ENCODE measurements around the gene PRKCD.

The PRKCD gene

DNA sequence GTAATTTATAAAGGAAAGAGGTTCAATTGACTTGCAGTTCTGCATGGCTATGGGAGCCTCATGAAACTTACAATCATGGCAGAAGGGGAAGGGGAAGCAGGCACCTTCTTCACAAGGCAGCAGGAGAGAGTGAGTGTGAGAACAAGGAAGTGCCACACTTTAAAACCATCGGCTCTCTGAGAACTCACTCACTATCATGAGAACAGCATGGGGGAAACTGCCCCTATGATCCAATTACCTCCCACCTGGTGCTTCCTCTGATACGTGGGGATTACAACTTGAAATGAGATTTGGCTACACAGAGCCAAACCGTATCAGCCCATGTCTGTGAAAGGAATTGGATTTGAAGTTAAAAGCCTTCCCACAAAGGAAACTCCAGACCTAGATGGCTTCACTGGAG lies 55.7 kb downstream of the PRKCD start:
- Histone ChIP-seq H3K27me3 (ENCODE audit: insufficient read depth, insufficient read length) (no peaks in the 10 kb centered on the region), H3K4me1 (ENCODE audit: insufficient read depth, insufficient read length) (peaks cover 2% of the 10 kb centered on the region), H3K9ac (ENCODE audit: insufficient read length, low read depth) (no peak overlapping the region), H3K4me3 (ENCODE audit: insufficient read length, low read depth) (no peak overlapping the region), H3K36me3 (ENCODE audit: insufficient read depth, insufficient read length, low read length) (no peaks in the 10 kb centered on the region), H3K9me3 (ENCODE audit: insufficient read depth, low read length) (no peaks in the 10 kb centered on the region)
- TF ChIP-seq ZNF274 (IDR thresholded peaks at IDR 0.05; ENCODE audit: low read depth, low read length) (no peak), YY1 (IDR thresholded peaks at IDR 0.05; ENCODE audit: insufficient read depth, insufficient read length) (no peak), SUZ12 (IDR thresholded peaks at IDR 0.05; ENCODE audit: extremely low read depth, insufficient read depth, insufficient read length) (no peak)
- DNase-seq (ENCODE audit: low read depth, low spot score): no peak

DNA sequence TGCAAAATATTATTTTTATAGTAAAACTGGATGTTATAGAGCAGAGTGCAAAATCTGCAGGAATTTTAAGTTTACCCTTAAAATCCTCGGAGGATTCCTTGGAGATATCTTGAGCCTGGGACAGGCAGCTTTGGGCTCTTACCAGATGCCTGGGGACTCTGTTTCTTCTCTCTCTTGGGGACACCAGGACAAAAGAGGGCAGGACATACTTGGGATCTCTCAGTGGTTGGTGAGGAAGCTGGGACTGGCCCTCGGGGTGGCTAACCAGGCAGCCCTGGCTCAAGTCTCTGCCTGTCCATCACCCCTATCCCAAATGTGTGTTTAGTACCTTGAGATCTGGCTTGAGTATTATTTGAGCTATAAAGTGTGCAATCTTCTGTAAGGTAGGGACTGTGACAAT lies 56.2 kb downstream of the PRKCD start:
- TF ChIP-seq SUZ12 (IDR thresholded peaks at IDR 0.05; ENCODE audit: extremely low read depth, insufficient read depth, insufficient read length) (no peak), YY1 (IDR thresholded peaks at IDR 0.05; ENCODE audit: insufficient read depth, insufficient read length) (no peak), ZNF274 (IDR thresholded peaks at IDR 0.05; ENCODE audit: low read depth, low read length) (no peak)
- Histone ChIP-seq H3K9ac (ENCODE audit: insufficient read length, low read depth) (no peak overlapping the region), H3K36me3 (ENCODE audit: insufficient read depth, insufficient read length, low read length) (no peaks in the 10 kb centered on the region), H3K27me3 (ENCODE audit: insufficient read depth, insufficient read length) (no peaks in the 10 kb centered on the region), H3K4me1 (ENCODE audit: insufficient read depth, insufficient read length) (peaks cover 2% of the 10 kb centered on the region), H3K4me3 (ENCODE audit: insufficient read length, low read depth) (no peak overlapping the region), H3K9me3 (ENCODE audit: insufficient read depth, low read length) (no peaks in the 10 kb centered on the region)
- no peak for DNase-seq (ENCODE audit: low read depth, low spot score)

DNA sequence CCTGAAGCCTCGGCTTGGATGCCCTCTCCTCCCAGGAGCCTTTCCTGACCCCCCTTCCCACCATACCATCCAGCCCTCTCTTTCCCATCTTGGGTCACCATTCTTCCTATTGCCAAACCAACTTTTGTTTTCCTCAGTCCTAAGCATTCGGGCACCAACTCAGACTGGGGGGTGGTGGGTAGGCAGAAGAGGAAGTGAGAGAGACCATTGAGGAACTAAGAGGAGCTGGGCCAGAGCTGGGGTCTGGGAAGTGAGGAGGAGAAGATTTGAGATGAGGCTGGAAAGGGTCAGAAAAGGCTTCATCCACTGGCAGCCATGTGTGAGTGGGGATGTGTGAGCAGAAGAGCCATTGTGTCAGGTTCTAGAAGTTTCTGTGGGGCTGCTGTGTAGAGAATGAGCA lies 57.1 kb downstream of the PRKCD start:
- H3K27me3 ChIP-seq (ENCODE audit: insufficient read depth, insufficient read length): no peaks in the 10 kb centered on the region
- TF ChIP-seq SUZ12 (IDR thresholded peaks at IDR 0.05; ENCODE audit: extremely low read depth, insufficient read depth, insufficient read length) (no peak), YY1 (IDR thresholded peaks at IDR 0.05; ENCODE audit: insufficient read depth, insufficient read length) (no peak), ZNF274 (IDR thresholded peaks at IDR 0.05; ENCODE audit: low read depth, low read length) (no peak)
- H3K9ac ChIP-seq (ENCODE audit: insufficient read length, low read depth): no peak overlapping the region
- peaks cover 2% of the 10 kb centered on the region for H3K4me1 ChIP-seq (ENCODE audit: insufficient read depth, insufficient read length)
- DNase-seq (ENCODE audit: low read depth, low spot score): no peak
- no peak overlapping the region for H3K4me3 ChIP-seq (ENCODE audit: insufficient read length, low read depth)
- no peaks in the 10 kb centered on the region for H3K9me3 ChIP-seq (ENCODE audit: insufficient read depth, low read length)
- H3K36me3 ChIP-seq (ENCODE audit: insufficient read depth, insufficient read length, low read length): peaks cover 9% of the 10 kb centered on the region

DNA sequence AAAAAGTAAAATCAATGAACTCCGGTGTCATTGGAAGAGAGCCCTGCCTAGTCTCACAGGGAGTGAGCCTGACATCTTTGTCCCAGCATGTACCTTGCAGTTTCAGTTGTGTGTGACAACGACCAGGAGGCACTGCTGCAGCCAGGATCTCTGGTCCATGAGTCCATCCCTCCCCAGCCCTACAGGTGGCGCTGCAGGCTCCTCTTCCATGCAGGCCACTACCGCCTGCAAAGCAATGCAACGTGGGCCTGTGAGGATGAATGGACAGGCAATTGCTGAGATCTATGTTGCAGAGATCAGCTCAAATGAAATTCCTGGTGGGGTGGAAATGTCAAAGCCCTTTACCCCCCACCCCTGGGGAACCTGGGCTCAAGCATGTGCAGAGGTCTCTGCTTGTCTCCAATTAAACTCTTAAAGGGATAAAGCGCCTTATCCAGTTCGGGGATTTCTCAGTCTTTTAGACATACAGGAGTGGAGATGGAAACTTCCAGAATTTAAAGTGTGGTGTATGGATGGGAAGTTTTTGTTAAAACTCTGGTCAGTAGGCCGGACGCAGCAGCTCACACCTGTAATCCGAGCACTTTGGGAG lies 59.0 kb downstream of the PRKCD start:
- no peak overlapping the region for H3K4me3 ChIP-seq (ENCODE audit: insufficient read length, low read depth)
- no peaks in the 10 kb centered on the region for H3K9me3 ChIP-seq (ENCODE audit: insufficient read depth, low read length)
- no peaks in the 10 kb centered on the region for H3K27me3 ChIP-seq (ENCODE audit: insufficient read depth, insufficient read length)
- H3K36me3 ChIP-seq (ENCODE audit: insufficient read depth, insufficient read length, low read length): peaks cover 28% of the 10 kb centered on the region
- TF ChIP-seq SUZ12 (IDR thresholded peaks at IDR 0.05; ENCODE audit: extremely low read depth, insufficient read depth, insufficient read length): no peak
- no peak for TF ChIP-seq ZNF274 (IDR thresholded peaks at IDR 0.05; ENCODE audit: low read depth, low read length)
- no peak overlapping the region for H3K9ac ChIP-seq (ENCODE audit: insufficient read length, low read depth)
- peak; percentile 90 for DNase-seq (ENCODE audit: low read depth, low spot score)
- H3K4me1 ChIP-seq (ENCODE audit: insufficient read depth, insufficient read length): peaks cover 2% of the 10 kb centered on the region

DNA sequence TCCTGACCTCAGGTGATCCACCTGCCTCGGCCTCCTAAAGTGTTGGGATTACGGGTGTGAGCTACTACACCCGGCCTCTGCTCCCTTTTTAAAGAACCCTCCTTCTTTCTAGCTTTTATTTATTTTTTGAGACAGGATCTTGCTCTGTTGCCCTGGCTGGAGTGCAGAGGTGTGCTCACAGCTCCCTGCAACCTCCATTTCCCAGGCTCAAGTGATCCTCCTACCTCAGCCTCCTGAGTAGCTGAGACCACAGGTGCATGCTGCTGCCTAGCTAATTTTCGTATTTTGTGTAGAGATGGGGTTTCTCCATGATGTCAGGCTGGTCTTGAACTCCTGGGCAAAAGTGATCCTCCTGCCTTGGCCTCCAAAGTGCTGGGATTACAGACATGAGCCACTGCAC lies 60.3 kb downstream of the PRKCD start:
- Histone ChIP-seq H3K36me3 (ENCODE audit: insufficient read depth, insufficient read length, low read length) (peaks cover 41% of the 10 kb centered on the region), H3K9ac (ENCODE audit: insufficient read length, low read depth) (no peak overlapping the region), H3K9me3 (ENCODE audit: insufficient read depth, low read length) (no peaks in the 10 kb centered on the region), H3K4me3 (ENCODE audit: insufficient read length, low read depth) (no peak overlapping the region), H3K27me3 (ENCODE audit: insufficient read depth, insufficient read length) (no peaks in the 10 kb centered on the region), H3K4me1 (ENCODE audit: insufficient read depth, insufficient read length) (peaks cover 2% of the 10 kb centered on the region)
- no peak for TF ChIP-seq YY1 (IDR thresholded peaks at IDR 0.05; ENCODE audit: insufficient read depth, insufficient read length)
- no peak for TF ChIP-seq ZNF274 (IDR thresholded peaks at IDR 0.05; ENCODE audit: low read depth, low read length)
- TF ChIP-seq SUZ12 (IDR thresholded peaks at IDR 0.05; ENCODE audit: extremely low read depth, insufficient read depth, insufficient read length): no peak
- no peak for DNase-seq (ENCODE audit: low read depth, low spot score)

DNA sequence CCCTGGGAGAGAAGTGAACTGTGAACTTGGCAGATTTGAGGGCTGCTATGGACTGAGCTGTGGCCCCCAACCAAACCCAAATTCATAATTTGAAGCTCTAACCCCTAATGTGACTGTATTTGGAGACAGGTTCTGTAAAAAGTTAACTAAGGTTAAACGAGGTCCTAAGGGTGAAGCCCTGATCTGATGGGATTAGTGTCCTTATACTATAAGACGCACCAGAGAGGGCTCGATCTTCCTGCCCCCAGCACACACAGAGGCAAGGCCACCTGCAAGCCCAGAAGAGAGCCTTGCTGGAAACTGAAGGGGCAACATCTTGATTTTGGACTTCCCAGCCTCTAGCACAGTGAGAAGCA lies 60.8 kb downstream of the PRKCD start:
- no peak for DNase-seq (ENCODE audit: low read depth, low spot score)
- Histone ChIP-seq H3K36me3 (ENCODE audit: insufficient read depth, insufficient read length, low read length) (peaks cover 46% of the 10 kb centered on the region), H3K9ac (ENCODE audit: insufficient read length, low read depth) (no peak overlapping the region), H3K9me3 (ENCODE audit: insufficient read depth, low read length) (no peaks in the 10 kb centered on the region), H3K27me3 (ENCODE audit: insufficient read depth, insufficient read length) (no peaks in the 10 kb centered on the region), H3K4me3 (ENCODE audit: insufficient read length, low read depth) (no peak overlapping the region), H3K4me1 (ENCODE audit: insufficient read depth, insufficient read length) (peaks cover 3% of the 10 kb centered on the region)
- TF ChIP-seq YY1 (IDR thresholded peaks at IDR 0.05; ENCODE audit: insufficient read depth, insufficient read length) (no peak), ZNF274 (IDR thresholded peaks at IDR 0.05; ENCODE audit: low read depth, low read length) (no peak), SUZ12 (IDR thresholded peaks at IDR 0.05; ENCODE audit: extremely low read depth, insufficient read depth, insufficient read length) (no peak)

DNA sequence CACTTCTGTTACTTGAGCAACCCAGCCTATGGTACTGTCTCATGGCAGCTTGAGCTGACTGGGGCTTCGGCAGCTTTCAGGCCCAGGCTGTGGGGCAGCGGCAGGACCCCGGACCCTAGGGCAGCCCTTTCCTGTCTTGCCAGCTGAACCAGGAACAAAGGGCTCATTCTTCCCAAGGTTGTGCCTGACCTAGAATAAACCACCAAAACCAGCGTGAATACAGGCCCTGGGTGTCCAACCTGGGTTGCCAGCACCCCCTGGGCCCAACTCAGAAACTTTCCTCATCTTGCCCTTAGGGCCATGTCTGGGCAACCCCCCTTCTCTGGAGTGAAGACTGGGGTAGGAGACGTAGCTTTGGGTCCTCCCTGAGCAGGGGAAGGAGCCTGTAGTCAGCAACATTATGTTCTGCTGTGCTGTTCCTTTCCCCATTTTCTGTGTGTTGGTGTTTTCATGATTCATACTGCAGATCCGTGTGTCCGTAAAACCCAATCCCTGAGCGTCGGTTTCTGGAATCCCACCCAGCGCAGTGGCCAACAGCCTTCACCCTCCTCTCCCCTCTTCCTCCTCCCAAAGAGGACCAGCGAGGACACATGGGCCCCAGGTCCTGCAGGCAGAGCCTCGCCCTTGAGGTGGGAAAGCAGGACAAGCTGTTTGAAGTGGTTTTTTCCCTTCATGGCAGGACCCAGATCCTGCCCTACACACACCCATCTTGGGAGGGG lies 61.3 kb downstream of the PRKCD start:
- Histone ChIP-seq H3K9me3 (ENCODE audit: insufficient read depth, low read length) (no peaks in the 10 kb centered on the region), H3K27me3 (ENCODE audit: insufficient read depth, insufficient read length) (no peaks in the 10 kb centered on the region), H3K4me1 (ENCODE audit: insufficient read depth, insufficient read length) (peaks cover 4% of the 10 kb centered on the region), H3K9ac (ENCODE audit: insufficient read length, low read depth) (no peak overlapping the region), H3K36me3 (ENCODE audit: insufficient read depth, insufficient read length, low read length) (peaks cover 51% of the 10 kb centered on the region), H3K4me3 (ENCODE audit: insufficient read length, low read depth) (no peak overlapping the region)
- DNase-seq (ENCODE audit: low read depth, low spot score): no peak
- TF ChIP-seq YY1 (IDR thresholded peaks at IDR 0.05; ENCODE audit: insufficient read depth, insufficient read length): no peak
- TF ChIP-seq ZNF274 (IDR thresholded peaks at IDR 0.05; ENCODE audit: low read depth, low read length): no peak
- no peak for TF ChIP-seq SUZ12 (IDR thresholded peaks at IDR 0.05; ENCODE audit: extremely low read depth, insufficient read depth, insufficient read length)

Measured in NT2/D1 (cell line).